Measurements from ENCODE around the gene CILP2.

- no peak for TF ChIP-seq POLR2AphosphoS5 (IDR thresholded peaks at IDR 0.05; ENCODE audit: insufficient read depth in 1 of 2, low read depth in 1 of 2)
- TF ChIP-seq POLR2A (IDR thresholded peaks at IDR 0.05) = no peak
- no peak for TF ChIP-seq CTCF (IDR thresholded peaks at IDR 0.05)
Measured at GRCh38 chr19:19493841-19494546, 44.1 kb upstream of the CILP2 start.
